Measurements from ENCODE around the gene HNRNPAB. TPM values are rescaled to one million over a fixed set of nuclear protein-coding genes. Genes with fewer than 3 reads are reported as not detected.

HNRNPAB gene
- total RNA-seq, 4 donors from 2014 or later = 84.2 to 117 (median 106) TPM

DNA sequence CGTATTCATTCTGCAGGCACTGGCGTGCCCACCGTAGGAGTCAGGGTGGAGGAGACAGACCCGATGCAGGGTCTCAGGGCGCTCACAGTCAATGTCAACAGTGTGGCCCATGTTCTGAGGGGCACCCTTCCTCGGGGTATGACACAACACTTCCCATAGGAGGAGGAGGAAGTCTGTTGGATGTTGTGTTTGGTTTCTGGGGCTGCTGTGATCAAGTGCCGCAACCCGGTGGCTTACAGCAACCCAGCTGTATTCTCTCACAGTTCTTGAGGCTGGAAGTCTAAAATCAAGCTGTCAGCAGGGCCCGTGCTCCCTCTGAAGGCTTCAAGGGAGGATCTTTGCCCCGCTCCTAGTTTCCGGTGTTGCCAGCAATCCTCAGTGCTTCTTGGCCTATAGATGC lies 5.6 kb upstream of the HNRNPAB start:
- Histone ChIP-seq H3K27ac (no peak overlapping the region), H3K4me3 (no peak overlapping the region), H3K27me3 (no peaks in the 10 kb centered on the region), H3K36me3 (no peaks in the 10 kb centered on the region), H3K9me3 (no peaks in the 10 kb centered on the region), H3K4me1 (no peaks in the 10 kb centered on the region)
- intact Hi-C loops (cut with DNase I; ENCODE audit: low total_unique reads) = no loop called here
- in situ Hi-C loops (cut with MboI; ENCODE audit: low sequenced_read_pairs in 4 of 4) = no loop called here
- TF ChIP-seq, protein P1, sequence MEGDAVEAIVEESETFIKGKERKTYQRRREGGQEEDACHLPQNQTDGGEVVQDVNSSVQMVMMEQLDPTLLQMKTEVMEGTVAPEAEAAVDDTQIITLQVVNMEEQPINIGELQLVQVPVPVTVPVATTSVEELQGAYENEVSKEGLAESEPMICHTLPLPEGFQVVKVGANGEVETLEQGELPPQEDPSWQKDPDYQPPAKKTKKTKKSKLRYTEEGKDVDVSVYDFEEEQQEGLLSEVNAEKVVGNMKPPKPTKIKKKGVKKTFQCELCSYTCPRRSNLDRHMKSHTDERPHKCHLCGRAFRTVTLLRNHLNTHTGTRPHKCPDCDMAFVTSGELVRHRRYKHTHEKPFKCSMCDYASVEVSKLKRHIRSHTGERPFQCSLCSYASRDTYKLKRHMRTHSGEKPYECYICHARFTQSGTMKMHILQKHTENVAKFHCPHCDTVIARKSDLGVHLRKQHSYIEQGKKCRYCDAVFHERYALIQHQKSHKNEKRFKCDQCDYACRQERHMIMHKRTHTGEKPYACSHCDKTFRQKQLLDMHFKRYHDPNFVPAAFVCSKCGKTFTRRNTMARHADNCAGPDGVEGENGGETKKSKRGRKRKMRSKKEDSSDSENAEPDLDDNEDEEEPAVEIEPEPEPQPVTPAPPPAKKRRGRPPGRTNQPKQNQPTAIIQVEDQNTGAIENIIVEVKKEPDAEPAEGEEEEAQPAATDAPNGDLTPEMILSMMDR (IDR thresholded peaks at IDR 0.05 in 4 of 5, conservative IDR thresholded peaks at IDR 0.05 in 1 of 5) = no peak
- TF ChIP-seq POLR2A (IDR thresholded peaks at IDR 0.05) = no peak
- ATAC-seq = no peak
- no peak for DNase-seq

DNA sequence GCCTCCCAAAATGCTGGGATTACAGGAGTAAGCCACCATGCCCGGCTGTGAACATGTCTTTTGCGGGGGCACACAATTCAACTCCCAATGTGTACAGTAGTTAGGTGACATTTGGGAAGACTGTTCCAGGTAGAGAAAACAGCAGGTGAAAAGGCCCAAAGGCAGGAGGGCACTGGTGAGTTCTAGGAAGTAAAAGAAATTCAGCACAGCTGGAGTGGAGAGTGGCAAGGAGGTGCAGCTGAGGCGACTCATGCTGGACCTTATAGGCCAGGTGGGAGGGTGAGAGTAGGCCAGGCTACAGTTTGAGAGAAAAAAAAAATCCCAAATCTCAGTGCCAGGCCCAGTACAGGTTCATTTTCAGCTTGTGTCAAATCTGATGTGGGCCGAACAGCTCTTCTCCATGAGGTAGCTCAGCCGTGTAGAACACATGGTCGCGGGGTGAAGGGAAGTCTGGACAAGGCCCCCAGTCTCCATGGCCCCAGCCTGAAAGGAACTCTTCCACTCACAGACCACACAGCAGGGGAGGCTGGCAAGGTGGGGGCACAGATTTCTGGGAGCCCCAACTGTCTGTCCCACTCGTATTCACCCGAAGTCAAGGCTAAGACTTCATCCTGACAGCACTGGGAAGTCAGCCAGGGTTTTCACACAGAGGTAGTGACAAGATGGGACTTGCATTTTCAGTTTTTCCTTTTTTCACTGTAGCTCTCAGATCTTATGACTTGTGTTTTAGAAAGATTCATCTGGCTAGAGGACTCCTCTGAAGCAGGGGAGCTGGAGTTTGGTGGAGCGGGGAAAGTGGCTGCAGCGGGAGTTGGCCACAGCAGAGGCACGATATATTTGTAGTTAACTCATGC lies 4.5 kb upstream of the HNRNPAB start:
- intact Hi-C loops (cut with DNase I; ENCODE audit: low total_unique reads) = no loop called here
- Histone ChIP-seq H3K27ac (no peak overlapping the region), H3K27me3 (no peaks in the 10 kb centered on the region), H3K9me3 (no peaks in the 10 kb centered on the region), H3K4me3 (no peak overlapping the region), H3K36me3 (no peaks in the 10 kb centered on the region), H3K4me1 (no peaks in the 10 kb centered on the region)
- DNase-seq (no peak), ATAC-seq (no peak)
- in situ Hi-C loops (cut with MboI; ENCODE audit: low sequenced_read_pairs in 4 of 4) = no loop called here
- TF ChIP-seq, protein P1 (IDR thresholded peaks at IDR 0.05 in 4 of 5, conservative IDR thresholded peaks at IDR 0.05 in 1 of 5) = no peak
- no peak for TF ChIP-seq POLR2A (IDR thresholded peaks at IDR 0.05)

DNA sequence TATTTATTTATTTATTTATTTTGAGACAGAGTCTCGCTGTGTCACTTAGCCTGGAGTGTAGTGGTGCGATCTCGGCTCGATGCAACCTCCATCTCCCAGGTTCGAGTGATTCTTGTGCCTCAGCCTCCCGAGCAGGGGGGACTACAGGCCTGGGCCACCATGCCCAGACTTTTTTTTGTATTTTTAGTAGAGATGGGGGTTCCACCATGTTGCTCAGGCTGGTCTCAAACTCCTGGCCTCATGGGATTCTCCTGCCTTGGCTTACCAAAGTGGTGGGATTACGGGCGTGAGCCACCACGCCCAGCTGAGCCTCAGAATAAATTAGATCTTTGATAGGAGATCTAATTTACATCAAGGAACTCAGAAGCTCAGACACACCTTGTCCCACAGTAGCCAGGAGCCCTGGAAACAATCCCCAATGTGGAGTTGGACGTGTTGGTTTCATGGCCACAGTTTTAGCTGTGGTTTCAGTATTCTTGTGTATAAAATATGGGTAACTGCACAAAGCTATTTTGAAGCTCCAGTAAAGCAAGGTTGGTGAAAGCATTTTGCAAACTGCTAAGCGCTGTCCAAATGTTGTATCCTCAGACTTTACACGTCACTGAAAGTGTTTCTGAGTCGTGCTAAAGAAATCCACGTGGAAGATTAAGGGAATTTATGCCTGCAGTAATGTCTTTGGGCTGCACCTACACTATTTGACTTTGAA lies 3.0 kb upstream of the HNRNPAB start:
- ATAC-seq = no peak
- H3K27me3 ChIP-seq = no peaks in the 10 kb centered on the region
- H3K27ac ChIP-seq = no peak overlapping the region
- peaks cover 9 to 11% of the 10 kb centered on the region in 2 donors for H3K4me1 ChIP-seq
- in situ Hi-C loops (cut with MboI; ENCODE audit: low sequenced_read_pairs in 4 of 4) = no loop called here
- TF ChIP-seq POLR2A (IDR thresholded peaks at IDR 0.05) = no peak
- TF ChIP-seq, protein P1 (IDR thresholded peaks at IDR 0.05 in 4 of 5, conservative IDR thresholded peaks at IDR 0.05 in 1 of 5) = no peak
- intact Hi-C loops (cut with DNase I; ENCODE audit: low total_unique reads) = no loop called here
- H3K36me3 ChIP-seq = no peaks in the 10 kb centered on the region
- H3K4me3 ChIP-seq = no peak overlapping the region
- no peak for DNase-seq
- no peaks in the 10 kb centered on the region for H3K9me3 ChIP-seq

DNA sequence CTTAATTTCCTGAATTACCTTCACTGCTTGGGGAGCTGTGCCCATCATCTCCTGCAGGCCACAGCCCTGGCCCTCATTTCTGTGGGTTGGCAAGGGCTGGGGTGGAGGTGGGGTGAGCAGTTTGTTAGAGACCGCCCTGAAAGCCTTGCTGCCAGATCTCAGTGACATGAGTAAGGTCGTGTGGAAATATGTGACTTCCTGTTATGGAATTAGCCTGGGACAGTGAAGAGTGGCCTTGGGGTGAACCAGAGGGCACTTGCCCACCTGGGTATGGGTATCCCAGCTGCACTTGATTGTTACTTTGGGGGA lies 2.5 kb upstream of the HNRNPAB start:
- H3K27ac ChIP-seq = no peak overlapping the region
- DNase-seq (no peak), ATAC-seq (no peak)
- intact Hi-C loops (cut with DNase I; ENCODE audit: low total_unique reads) (no loop called here), in situ Hi-C loops (cut with MboI; ENCODE audit: low sequenced_read_pairs in 4 of 4) (no loop called here)
- no peak for TF ChIP-seq POLR2A (IDR thresholded peaks at IDR 0.05)
- TF ChIP-seq, protein P1 (IDR thresholded peaks at IDR 0.05 in 4 of 5, conservative IDR thresholded peaks at IDR 0.05 in 1 of 5) = no peak
- H3K27me3 ChIP-seq = no peaks in the 10 kb centered on the region
- peaks cover 0 to 4% of the 10 kb centered on the region in 2 donors for H3K36me3 ChIP-seq
- H3K4me3 ChIP-seq = no peak overlapping the region
- no peaks in the 10 kb centered on the region for H3K9me3 ChIP-seq
- H3K4me1 ChIP-seq = peaks cover 14 to 16% of the 10 kb centered on the region in 2 donors
